GM19455 (cell line): ENCODE data around the gene SFXN2.

ENCODE experiments used
- ATAC-seq: cut with Tn5 transposase; IDR thresholded peaks from one replicate; pipeline ENCODE4 v1.9.1; 2021; ENCODE audit not compliant: unreplicated experiment

The SFXN2 gene

GRCh38 chr10:102775201-102775934 is 60.9 kb downstream of the SFXN2 start:
- no peak for ATAC-seq

GRCh38 chr10:102775935-102776669 is 61.7 kb downstream of the SFXN2 start:
- no peak for ATAC-seq

GRCh38 chr10:102776779-102777456 is 62.5 kb downstream of the SFXN2 start:
- no peak for ATAC-seq

GRCh38 chr10:102777711-102778453 is 63.4 kb downstream of the SFXN2 start:
- ATAC-seq = no peak

GRCh38 chr10:102778781-102779180 is 64.3 kb downstream of the SFXN2 start:
- ATAC-seq = no peak

- ATAC-seq = no peak
Measured at GRCh38 chr10:102779680-102780526, 65.5 kb downstream of the SFXN2 start.

- no peak for ATAC-seq
Measured at GRCh38 chr10:102780527-102780808, 66.0 kb downstream of the SFXN2 start.

GRCh38 chr10:102781090-102781920 is 66.9 kb downstream of the SFXN2 start:
- ATAC-seq = no peak

- no peak for ATAC-seq
Measured at GRCh38 chr10:102781921-102782557, 67.6 kb downstream of the SFXN2 start.

- no peak for ATAC-seq
Measured at GRCh38 chr10:102782673-102783551, 68.5 kb downstream of the SFXN2 start.

GRCh38 chr10:102783568-102783967 is 69.1 kb downstream of the SFXN2 start:
- no peak for ATAC-seq

GRCh38 chr10:102785818-102786217 is 71.4 kb downstream of the SFXN2 start:
- ATAC-seq = no peak

GRCh38 chr10:102791754-102792395 is 77.4 kb downstream of the SFXN2 start:
- ATAC-seq = no peak
